GOT3 (cell line): ENCODE measurements around the gene BCR.

ENCODE experiments used
- DNase-seq: peaks from one replicate; lab custom pipeline; 2025; ENCODE audit warnings: mixed read lengths; lab: John Stamatoyannopoulos, UW

The BCR gene

GRCh38 chr22:23245045-23245798 lies 64.9 kb downstream of the BCR start:
- no peak for DNase-seq

GRCh38 chr22:23245799-23246136 lies 65.5 kb downstream of the BCR start:
- no peak for DNase-seq

GRCh38 chr22:23246982-23247766 lies 66.9 kb downstream of the BCR start:
- DNase-seq: no peak

- DNase-seq: no peak
Observed at GRCh38 chr22:23248583-23248982, 68.3 kb downstream of the BCR start.

- DNase-seq: no peak
Observed at GRCh38 chr22:23250056-23250784, 69.9 kb downstream of the BCR start.

- DNase-seq: no peak
Observed at GRCh38 chr22:23250785-23251363, 70.6 kb downstream of the BCR start.

GRCh38 chr22:23251445-23252093 lies 71.3 kb downstream of the BCR start:
- DNase-seq: no peak

GRCh38 chr22:23253475-23254055 lies 73.3 kb downstream of the BCR start:
- no peak for DNase-seq

GRCh38 chr22:23255506-23256170 lies 75.3 kb downstream of the BCR start:
- no peak for DNase-seq

GRCh38 chr22:23256171-23256932 lies 76.0 kb downstream of the BCR start:
- no peak for DNase-seq

GRCh38 chr22:23256986-23257888 lies 76.9 kb downstream of the BCR start:
- no peak for DNase-seq

GRCh38 chr22:23257889-23258825 lies 77.8 kb downstream of the BCR start:
- no peak for DNase-seq

- no peak for DNase-seq
Observed at GRCh38 chr22:23258826-23259170, 78.5 kb downstream of the BCR start.

GRCh38 chr22:23259916-23260644 lies 79.8 kb downstream of the BCR start:
- DNase-seq: no peak

GRCh38 chr22:23260645-23261581 lies 80.6 kb downstream of the BCR start:
- no peak for DNase-seq

GRCh38 chr22:23261900-23262450 lies 81.7 kb downstream of the BCR start:
- DNase-seq: no peak
